Activated CD4-positive, CD25-positive, alpha-beta regulatory T cell (primary cell): ENCODE results near the gene NOSIP.

Source experiments
- DNase-seq, 4 experiments: peaks; one replicate each; lab custom pipeline; 2025; lab: John Stamatoyannopoulos, UW

Gene NOSIP

DNA sequence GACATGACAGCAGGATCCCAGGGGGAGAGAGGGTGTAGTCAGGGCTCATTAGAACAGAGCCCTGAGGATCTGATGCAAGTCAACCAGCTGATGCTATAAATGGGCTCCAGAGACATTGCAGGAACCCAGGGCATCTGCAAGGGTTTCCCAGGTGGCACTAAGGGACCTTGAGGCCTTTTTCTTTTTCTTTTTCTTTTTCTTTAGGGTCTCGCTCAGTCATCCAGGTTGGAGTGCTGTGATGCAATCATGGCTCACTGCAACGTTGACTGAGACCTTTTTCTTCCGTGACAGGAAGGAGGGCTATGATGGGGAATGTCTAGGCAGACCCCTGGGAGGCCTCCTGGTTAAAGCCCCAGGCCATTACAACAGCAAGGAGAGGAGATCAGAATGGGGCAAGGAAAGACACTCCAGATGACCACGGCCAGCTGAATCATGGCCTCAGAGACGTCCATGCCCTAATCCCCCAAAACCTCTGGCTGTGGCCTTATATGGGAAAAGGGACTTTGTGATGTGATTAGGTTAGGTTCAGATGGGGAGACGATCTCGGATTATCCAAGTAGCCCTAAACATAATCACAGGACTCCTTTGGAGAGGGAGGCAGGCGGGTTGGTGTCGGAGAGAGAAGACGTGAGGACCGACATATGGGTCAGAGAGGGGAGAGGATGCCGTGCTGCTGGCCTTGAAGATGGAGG, 72.4 kb downstream of the NOSIP start:
- DNase-seq: no peak

DNA sequence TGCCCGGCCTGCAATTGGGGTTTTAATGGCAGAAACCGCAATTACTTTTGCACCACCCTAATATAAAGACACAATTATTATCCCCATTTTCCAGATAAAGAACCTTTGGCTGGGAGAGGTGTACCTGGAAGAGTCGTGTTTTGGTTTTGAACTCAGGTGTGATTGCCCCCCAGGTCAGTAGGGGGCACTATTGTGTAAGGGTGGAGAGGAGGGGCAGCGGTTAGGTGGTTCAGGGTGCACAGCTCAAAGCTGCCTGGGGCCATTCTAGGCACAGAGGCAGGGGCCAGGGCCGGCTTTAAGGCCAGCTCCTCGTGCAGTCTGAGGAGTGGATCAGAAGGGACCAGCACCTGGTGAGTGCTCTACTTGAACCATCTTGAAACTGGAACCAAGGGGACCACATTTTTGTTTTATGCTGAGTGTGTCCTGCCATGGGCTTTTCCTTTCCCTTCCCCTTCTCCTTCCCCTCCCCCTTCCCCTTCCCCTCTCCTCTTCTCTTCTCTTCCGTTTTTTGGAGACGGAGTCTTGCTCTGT, 73.7 kb downstream of the NOSIP start:
- DNase-seq: peak; percentile 41 to 60 (median 52)
